GM19463 (cell line): ENCODE results near the gene ADGRF3.
"Not testable (repeated sequence)": the region's sequence is repeated elsewhere in the genome, so short reads cannot be mapped to it uniquely, and the experiment has no call there.

Experiments used
- ATAC-seq: cut with Tn5 transposase; IDR thresholded peaks from one replicate; pipeline ENCODE4 v1.9.1; 2021; ENCODE audit warnings: mild to moderate bottlenecking, moderate library complexity; ENCODE audit not compliant: unreplicated experiment

ADGRF3 gene

DNA sequence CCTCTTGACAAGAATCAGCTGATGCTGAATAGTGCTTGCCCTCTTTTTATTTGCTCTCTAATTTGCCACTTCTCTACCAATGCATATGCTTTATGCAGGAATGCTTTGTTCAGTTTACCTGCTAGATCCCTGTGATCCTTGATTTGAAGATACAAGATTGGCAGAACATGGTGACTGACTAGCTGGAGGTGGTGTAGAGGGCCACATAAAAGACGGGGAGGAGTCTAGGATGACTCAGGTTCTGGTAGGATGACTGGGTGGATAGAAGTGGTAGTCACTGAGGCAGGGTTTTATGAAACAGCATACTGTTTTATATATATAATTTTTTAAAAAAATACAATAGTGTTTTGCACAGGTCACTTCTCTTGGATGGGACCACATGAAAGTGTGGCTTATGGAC lies 6.3 kb upstream of the ADGRF3 start:
- no peak for ATAC-seq

DNA sequence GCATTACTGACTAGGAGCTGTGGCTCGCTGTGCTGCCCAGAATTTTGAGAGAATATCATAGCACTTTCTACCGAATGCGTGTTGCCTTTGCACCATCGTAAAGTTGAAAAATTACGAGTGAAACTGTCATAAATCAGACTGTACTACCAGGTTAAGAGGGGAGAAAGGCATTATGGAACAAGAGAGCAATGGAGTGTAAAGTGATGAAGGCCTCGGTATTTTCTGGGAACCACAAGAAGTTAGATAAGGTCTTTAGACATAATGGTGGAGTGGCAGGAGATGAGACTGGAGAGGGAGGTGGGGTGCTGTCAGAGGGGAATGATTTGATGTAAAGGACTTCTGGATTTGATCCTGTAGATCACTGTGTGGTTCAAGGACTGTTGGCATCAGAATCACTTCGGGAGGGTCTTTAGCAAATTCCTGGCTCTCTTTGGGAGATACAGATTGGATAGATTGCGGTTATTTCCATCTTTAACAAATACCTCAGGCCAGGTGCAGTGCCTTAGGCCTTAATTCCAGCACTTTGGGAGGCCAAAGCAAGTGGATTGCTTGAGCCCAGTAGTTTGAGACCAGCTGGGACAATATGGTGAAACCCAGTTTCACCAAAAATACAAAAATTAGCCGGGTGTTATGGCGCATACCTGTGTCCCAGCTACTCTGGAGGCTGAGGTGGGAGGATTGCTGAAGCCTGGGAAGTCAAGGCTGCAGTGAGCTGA lies 4.9 kb upstream of the ADGRF3 start:
- ATAC-seq = no peak

DNA sequence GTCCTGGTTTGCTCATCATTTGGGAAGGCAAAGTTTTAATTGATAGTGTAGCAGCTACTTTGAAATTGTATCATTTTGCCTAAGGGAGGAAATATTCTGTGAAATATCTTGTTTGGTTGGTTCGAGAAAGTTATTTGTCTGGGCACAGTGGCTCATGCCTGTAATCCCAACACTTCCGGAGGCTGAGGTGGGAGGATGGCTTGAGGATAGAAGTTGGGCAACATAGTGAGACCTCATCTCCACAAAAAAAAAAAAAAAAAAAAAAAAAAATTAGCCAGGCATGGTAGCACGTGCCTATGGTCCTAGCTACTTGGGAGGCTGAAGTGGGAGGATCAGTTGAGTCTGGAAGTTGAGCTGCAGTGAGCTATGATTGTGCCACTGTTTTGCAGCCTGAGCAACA lies 3.1 kb upstream of the ADGRF3 start:
- no peak for ATAC-seq

DNA sequence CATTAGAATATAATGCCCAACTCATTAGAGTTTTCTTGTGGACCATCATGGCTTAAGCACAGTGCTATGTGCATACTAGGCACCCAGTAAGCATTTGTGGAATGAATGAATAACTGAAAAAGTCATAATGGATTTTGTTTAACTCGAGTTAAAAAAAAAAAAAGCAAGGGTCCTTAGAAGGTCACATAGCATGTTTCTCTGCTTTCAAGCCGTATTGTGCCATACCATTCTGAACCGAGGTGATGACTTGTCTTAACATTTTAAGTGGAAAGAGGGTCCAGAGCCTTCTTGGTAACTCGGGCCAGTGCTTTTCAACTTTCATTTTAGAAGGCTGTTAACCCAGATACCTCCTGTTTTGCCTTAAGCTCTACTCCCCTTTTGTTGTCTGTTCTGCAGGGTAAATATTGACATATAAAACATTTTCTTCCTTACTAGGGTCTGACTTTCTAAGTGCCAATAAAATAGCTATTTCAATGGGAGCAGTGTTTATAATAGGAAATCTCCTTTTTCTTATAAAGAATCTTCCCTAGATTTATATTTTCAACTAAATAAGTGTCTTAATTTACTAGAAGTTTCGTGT lies 787 bp upstream of the ADGRF3 start:
- no peak for ATAC-seq

DNA sequence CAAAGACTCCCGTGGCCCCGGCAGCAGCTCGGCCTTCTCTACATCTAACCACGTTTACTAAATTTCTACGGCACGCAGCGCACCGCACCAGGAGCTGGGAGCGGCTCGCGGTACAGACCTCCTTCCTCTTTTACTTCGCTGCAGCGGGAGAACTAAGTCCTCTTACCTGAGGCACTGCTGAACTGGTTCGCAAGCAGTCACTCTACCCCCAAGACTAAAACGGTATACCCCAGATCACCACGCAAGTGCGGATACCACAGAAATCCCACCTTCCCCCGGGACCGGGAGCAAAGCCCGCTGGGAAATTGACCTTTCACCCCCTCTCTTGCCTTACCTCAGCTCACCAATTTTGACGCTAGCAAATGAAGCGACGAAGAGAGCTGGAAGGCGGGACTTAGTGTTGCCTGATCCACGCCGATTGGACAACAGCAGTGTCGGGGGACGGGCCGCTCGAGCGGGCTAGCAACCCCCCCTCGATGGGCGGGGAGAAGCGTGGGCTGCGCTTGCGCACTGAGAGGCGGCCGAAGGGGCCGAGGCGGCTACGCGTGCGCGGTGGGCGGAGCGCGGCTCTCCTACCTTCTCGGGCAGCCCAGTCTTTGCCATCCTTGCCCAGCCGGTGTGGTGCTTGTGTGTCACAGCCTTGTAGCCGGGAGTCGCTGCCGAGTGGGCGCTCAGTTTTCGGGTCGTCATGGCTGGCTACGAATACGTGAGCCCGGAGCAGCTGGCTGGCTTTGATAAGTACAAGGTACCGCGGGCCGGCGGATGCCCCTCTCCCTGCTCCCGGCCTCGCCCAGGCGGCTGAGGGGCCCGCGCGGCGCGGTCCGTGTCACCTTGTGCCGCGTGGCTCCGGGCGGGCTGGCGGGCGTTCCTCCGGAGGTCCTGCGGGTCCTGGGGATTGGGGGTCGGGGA lies 790 bp downstream of the ADGRF3 start, which contains the start of gene SELENOI:
Gene SELENOI (plus strand): TSS at position 599 of the 909 bp plus-strand sequence. CDS start 90 bp downstream, at position 689.
- ATAC-seq = peak; percentile 90

DNA sequence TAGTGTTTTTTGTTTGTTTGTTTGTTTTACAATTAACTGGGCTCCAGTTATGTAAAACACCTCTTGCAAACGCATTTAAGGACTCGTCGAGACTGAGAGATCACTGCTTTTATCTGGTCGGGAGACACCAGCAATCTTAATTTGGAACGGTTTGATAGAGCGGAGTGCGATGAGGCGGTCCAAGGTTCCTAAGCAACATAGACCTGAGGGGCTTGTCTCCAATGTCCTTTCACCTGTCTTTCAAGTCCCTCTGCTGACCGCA lies 1.4 kb downstream of the ADGRF3 start:
- ATAC-seq = no peak

DNA sequence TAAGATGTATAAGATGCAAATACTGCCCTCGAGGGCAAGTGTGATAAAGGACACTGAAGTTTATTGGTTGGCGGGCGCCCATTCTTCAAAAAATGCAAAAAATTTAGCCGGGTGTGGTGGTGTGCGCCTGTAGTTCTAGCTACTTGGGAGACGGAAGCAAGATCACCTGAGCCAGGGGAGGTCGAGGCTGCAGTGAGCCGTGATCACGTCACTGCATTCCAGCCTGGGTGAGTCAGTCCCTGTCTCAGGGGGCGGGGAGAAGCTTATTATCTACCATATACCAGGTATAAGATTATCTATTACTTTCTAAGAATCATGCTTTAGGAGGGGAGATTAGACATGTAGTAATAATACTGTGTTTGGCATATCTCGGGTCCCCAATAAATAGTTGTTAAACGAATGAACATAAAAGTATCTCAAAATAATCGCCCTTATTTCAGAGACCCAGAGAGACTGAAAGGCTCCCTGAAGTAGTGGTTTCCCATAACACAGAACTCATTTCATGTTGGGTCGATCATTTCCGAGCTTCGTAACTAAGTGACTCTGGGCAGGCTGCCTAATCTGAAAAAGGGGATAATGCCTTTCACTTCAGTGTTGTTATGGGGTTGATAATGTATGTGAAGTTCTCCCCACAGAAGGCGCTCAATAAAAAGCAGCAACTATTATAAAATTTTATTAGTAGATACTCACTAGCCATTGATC lies 1.9 kb downstream of the ADGRF3 start:
- ATAC-seq = no peak

DNA sequence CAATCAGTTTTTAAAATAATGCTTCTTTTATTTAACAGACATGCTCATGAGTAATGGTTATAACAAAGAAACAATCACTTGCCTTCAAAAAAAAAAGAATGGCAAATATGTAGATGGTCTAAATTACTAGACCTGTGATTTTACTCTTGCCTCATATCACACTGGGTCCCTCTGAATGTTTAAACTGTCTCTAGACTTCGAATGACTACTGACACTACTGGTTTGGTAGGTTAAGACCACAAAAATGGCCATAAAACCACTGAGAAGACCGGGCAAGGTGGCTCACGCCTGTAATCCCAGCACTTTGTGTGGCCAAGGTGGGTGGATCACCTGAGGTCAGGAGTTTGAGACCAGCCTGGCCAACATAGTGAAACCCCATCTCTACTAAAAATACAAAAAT lies 5.8 kb downstream of the ADGRF3 start:
- ATAC-seq = no peak

DNA sequence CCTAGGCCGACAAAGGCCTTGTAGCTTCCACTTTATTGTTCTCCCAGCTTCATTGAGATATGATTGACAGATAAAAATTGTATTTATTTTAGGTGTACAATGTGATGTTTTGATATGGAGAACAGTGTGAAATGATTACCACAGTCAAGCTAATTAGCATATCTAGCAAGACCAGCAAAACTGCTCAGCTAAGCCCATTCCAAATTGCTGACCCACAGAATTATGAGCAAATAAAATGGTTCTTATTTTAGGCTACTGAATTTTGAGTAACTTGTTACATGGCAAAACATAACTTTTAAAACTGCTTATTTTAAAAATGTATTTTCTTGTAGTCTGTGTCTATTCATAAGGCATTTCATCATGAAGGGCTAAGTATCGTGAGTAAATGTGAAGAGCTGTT lies 9.3 kb downstream of the ADGRF3 start:
- ATAC-seq = no peak

DNA sequence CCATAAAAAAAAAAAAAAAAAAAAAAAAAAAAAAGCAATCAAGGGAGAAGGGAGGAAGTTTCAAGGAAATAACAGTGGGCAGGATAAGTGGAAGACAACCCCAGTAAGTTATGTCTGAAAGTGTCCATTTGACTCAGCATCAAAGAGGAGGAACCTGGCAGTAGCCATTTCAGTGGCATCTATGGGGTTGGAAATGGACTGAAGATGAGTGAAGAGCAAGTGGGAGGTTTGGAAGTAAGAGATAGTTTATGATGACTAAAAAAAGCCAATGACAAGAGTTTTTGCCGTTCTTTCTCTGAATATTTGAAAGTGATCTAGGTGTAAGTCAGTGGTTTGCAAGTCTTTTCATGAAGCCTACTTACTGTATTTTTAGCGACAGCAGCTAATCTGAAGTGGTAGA lies 9.9 kb downstream of the ADGRF3 start:
- ATAC-seq = no peak

DNA sequence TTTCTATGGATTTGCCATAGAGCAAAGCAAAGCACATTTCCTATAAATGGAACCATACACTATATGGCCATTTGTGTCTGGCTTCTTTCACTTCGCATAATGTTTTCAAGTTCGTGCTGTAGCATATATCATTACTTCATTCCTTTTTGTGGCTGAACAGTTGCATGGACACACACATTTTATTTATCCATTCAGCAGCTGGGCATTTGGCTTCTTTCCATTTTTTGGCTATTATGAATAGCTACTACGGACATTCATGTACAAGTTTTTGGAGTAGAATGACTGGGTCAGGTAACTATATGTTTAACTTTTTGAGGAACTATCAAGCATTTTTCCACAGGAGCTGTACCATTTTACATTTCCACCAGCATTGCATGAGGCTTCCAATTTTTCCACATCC lies 11.4 kb downstream of the ADGRF3 start:
- ATAC-seq = no peak

DNA sequence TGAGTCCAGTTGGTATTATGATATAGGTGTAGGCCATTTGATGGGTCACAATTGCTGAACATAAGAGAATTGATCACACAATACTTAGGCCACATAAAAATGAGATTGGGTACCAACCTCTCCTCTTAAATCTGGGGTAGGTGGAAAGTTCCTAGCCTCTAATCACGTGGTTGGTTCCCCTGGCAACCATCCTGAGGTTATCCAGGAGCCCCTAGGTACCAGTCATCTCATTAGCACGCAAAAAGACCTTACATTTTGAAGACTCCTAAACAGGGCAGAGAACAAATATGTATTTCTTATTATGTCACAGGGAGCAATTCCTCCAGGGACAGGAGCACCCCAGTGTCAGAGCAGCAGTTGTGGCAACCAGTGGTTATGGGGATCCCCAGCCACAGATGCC lies 13.3 kb downstream of the ADGRF3 start:
- no peak for ATAC-seq

DNA sequence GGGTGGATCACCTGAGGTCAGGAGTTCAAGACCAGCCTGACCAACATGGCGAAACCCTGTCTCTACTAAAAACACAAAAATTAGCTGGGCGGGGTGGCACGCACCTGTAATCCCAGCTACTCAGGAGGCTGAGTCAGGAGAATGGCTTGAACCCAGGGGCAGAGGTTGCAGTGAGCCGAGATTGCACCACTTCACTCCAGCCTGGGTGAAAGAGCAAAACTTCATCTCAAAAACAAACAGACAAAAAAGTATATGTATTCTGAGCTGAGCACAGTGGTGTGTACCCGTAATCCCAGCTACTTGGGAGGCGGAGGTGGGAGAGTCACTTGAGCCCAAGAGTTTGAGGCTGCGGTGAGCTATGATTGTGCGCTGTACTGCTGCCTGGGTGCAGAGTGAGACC lies 15.3 kb downstream of the ADGRF3 start:
- ATAC-seq = not testable (repeated sequence)

DNA sequence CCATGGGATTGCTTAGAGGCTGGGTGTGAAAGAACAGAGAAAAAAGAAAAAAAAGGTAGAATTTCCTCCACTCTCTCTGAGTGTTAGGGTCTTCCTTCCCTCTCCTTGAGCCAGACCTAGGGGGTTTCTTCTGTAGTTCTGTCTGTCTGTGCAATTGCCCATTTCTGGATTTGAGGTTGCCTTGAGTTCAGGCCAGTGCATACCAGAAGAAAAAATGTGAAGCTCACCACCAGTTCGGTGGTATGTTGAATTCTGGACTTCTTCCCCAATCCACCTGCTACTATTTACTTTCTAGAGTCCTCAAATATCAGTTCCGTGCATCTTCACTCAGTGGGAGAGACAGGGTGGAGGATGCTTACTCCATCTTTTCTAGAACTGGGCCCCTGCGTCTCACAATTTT lies 16.0 kb downstream of the ADGRF3 start:
- no peak for ATAC-seq

DNA sequence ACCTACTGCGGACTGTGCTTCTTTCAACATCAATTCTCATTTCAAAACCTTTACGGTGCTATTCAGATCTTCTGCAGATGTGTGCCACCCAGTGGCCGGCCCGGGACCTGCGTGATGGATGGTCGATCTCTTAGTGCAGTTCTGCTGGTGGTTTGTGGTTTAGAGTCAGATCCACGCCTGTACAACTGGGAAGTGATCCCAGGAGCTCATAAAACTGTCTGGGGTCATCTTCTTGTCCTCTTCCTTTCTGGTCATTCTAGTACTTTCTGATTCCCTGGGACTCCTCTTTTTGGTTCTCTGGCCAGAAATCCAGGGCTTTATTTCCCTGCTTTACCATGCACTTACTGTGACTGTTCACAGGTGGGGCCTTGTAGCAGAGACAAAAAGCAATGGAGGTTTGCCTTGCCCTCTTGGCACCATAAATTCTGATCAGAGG lies 16.5 kb downstream of the ADGRF3 start:
- ATAC-seq = peak; percentile 75

DNA sequence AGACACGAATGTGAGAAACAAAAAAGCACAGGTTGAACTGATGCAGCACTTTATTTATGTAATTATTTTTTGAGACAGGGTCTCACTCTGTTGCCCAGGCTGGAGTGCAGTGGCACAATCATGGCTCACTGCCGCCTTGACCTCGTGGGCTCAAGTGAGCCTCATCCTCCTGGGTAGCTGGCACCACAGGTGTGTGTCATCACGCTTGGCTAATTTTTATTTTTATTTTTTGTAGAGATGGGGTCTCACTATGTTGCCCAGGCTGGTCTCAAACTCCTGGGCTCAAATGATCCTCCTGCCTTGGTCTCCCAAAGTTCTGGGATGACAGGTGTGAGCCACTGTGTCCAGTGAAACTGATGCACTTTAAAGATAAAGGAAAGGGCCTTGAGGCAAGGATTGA lies 17.5 kb downstream of the ADGRF3 start:
- not testable (repeated sequence) for ATAC-seq

DNA sequence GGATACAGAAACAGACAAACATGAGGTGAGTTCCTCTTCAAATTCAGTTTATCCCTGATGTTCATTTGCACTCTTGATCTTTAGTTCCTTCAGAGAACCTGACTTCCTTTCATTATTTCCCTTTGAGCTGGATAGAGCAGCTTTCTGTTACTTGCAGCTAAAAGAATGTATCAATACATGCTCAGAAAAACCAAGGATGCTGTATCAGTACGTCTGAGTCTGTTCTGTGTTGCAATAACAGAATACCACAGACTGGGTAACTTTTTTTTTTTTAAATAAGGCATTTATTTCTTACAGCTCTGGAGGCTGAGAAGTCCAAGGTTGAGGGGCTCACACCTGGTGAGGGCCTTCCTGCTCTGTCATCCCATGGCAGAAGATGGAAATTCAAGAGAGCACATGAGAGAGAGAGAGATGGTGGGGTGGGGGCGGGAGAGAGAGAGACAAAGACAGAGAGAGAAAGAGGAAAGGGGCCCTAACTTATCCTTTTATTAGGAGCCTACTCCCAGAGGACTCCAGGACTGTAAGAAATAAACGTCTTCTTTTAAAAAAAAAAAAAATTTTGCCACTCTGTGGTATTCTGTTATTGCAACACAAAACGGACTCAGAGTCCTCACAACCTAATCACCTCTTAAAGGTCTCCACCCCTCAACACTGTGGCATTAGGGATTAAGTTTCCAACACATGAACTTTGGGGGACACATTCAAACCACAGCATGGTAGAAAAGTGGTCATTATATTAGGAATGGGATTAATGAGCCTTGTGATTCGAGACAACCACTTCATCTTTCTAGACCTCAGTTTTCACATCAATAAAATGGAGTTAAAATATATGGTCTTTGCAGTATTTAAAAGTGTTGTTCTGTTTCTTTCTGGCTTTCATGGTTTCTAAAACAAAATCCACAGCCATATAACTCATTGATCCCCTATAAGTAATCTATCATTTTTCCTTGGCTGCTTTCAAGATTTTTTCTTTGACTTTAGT lies 19.0 kb downstream of the ADGRF3 start:
- ATAC-seq = no peak

DNA sequence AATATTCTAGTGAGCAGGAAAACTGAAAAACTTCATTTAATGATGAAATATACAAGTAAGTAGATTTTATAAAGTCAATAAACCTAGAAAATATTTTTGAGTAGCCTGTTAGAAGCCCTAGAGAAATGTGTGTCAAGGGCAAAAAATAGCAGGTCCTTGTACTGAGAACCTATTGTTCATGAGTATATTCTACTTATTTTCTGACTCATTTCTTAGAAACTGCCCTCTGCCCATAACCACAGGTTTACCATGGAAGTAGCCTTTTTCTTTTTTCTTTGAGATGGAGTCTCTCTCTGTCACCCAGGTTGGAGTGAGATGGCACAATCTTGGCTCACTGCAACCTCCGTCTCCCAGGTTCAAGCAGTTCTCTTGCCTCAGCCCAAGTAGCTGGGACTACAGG lies 20.1 kb downstream of the ADGRF3 start:
- ATAC-seq = no peak

DNA sequence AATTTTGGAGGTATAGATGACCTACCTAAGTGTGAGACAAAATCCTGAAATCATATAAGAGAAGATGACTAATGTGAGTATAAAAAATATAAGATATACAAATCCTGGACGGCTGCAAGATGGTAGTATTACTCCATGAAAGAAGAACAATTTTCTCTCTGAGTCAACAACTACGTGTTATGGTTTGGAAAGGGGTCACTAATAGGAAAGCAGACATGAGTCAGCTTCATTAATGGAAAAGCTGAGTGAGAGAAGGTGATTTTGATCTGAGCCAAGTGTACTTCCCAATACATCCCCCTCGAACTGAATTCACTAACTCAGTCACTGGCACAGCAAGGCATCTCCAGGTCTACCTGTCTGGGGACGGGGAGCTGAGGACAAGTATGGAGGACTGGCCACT lies 20.7 kb downstream of the ADGRF3 start:
- ATAC-seq = no peak

DNA sequence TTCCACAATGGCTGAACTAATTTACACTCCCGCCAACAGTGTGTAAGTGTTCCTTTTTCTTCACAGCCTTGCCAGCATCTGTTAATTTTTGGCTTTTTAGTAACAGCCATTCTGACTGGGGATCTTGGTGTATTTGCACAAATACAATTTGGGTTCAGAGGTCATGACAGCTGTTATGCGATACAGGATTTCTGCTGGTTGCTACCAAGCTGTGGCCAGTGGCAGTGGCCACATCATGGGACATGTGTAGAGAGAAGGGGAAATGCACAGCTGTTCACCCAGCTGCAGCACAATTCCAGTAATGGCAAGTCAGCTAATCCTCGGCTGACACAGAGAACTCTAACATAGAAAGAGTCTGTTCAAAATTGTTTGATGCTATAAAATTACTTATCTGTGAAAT lies 21.7 kb downstream of the ADGRF3 start:
- ATAC-seq = no peak
